Keratinocyte (primary cell): Measurements from ENCODE around the gene C17orf75. TPM values are rescaled to one million over a fixed set of nuclear protein-coding genes. Genes with fewer than 3 reads are reported as not detected.
"Not testable (repeated sequence)": the region's sequence is repeated elsewhere in the genome, so short reads cannot be mapped to it uniquely, and the experiment has no call there.

Experiments
- DNase-seq: peaks from one replicate; pipeline ENCODE4 v3.0.0-alpha.2; 2011; ENCODE audit warnings: low read depth, missing footprints, low spot score
- FAIRE-seq: peaks from 2 replicates; lab custom pipeline; 2011; peaks lifted over from hg19 to GRCh38; lab: Jason Lieb, UNC
- H2AFZ ChIP-seq: 2 replicates; pipeline ENCODE4 v1.6.0; 2012; ENCODE audit warnings: low read length, control low read depth, inconsistent platforms; ENCODE audit not compliant: control insufficient read depth
- H3K27ac ChIP-seq: 2 replicates; pipeline ENCODE4 v1.5.1; 2011; ENCODE audit warnings: low read length; ENCODE audit not compliant: control insufficient read depth, insufficient read depth
- H3K27me3 ChIP-seq: 3 replicates; pipeline ENCODE4 v1.6.0; 2011; ENCODE audit warnings: low read length; ENCODE audit not compliant: control insufficient read depth, insufficient read depth; ENCODE audit errors: extremely low read depth
- H3K36me3 ChIP-seq, 2 experiments: 2 replicates in 1 of 2; 3 replicates in 1 of 2; pipeline ENCODE4 v1.5.1; 2011; ENCODE audit warnings: low read length in 2 of 2, mild to moderate bottlenecking in 1 of 2; ENCODE audit not compliant: control insufficient read depth in 2 of 2, insufficient read depth in 2 of 2; ENCODE audit errors: extremely low read depth in 1 of 2
- H3K4me1 ChIP-seq: 3 replicates; pipeline ENCODE4 v1.5.1; 2011; ENCODE audit warnings: low read length; ENCODE audit not compliant: control insufficient read depth, insufficient read depth; ENCODE audit errors: extremely low read depth
- H3K4me2 ChIP-seq: 3 replicates; pipeline ENCODE4 v1.6.0; 2011; ENCODE audit warnings: low read depth, low read length; ENCODE audit not compliant: control insufficient read depth, insufficient read depth; ENCODE audit errors: extremely low read depth
- H3K4me3 ChIP-seq, 3 experiments: fragments of 200-600 bp in 1 of 3; sonication (generic) in 1 of 3; 2 replicates in 2 of 3; 3 replicates in 1 of 3; pipeline ENCODE4 v1.5.1; 2011 to 2016; ENCODE audit warnings: low read length in 3 of 3, mild to moderate bottlenecking in 3 of 3, control low read depth in 2 of 3, inconsistent platforms in 1 of 3, low read depth in 1 of 3, mixed read lengths in 1 of 3, mixed run types in 1 of 3, moderate library complexity in 1 of 3; ENCODE audit not compliant: control insufficient read depth in 2 of 3, insufficient read depth in 2 of 3; ENCODE audit errors: extremely low read depth in 1 of 3
- H3K79me2 ChIP-seq: 2 replicates; pipeline ENCODE4 v1.6.0; 2012; ENCODE audit warnings: low read length; ENCODE audit not compliant: control insufficient read depth, insufficient read depth
- H3K9ac ChIP-seq: 3 replicates; pipeline ENCODE4 v1.6.0; 2011; ENCODE audit warnings: low read length; ENCODE audit not compliant: control insufficient read depth, insufficient read depth; ENCODE audit errors: extremely low read depth
- H3K9me1 ChIP-seq: 3 replicates; pipeline ENCODE4 v1.6.0; 2011; ENCODE audit warnings: low read length; ENCODE audit not compliant: control insufficient read depth, insufficient read depth; ENCODE audit errors: extremely low read depth
- H3K9me3 ChIP-seq: 2 replicates; pipeline ENCODE4 v1.5.1; 2012; ENCODE audit warnings: low read depth, low read length; ENCODE audit not compliant: control insufficient read depth
- H4K20me1 ChIP-seq: 3 replicates; pipeline ENCODE4 v1.6.0; 2011; ENCODE audit warnings: low read length; ENCODE audit not compliant: control insufficient read depth, insufficient read depth; ENCODE audit errors: extremely low read depth
- EZH2 ChIP-seq: IDR thresholded peaks from one replicate; pipeline ENCODE4 v1.6.1; 2012; ENCODE audit warnings: inconsistent platforms, mild to moderate bottlenecking, low read length, moderate library complexity
- dilution Hi-C: fragments of 300-500 bp; cut with MboI; formaldehyde crosslinking; loops from one replicate; pipeline ENCODE4 v1.7.0; 2020; ENCODE audit warnings: low sequenced_read_pairs; ENCODE audit not compliant: extremely low pct_ligation_motif_present
- polyA plus RNA-seq, 5 experiments: library from polyadenylated mRNA; depleted of rRNA in 3 of 5; stranded (reverse) in 3 of 5; stranded (forward) in 1 of 5; unstranded in 1 of 5; fragments of >200 nt; gene quantifications; 1 replicate in 1 of 5; 2 replicates in 3 of 5; 3 replicates in 1 of 5; pipeline versions ENCODE4 v1.2.1 to v1.2.3, GENCODE V29; 2011 to 2012; ENCODE audit warnings: missing spikeins in 2 of 5, low read depth in 1 of 5, low replicate concordance in 1 of 5
- TF ChIP-seq, protein P1 (sequence below), 3 experiments: IDR thresholded peaks in 1 of 3; conservative IDR thresholded peaks in 1 of 3; optimal IDR thresholded peaks in 1 of 3; 2 replicates in 2 of 3; 3 replicates in 1 of 3; pipeline versions ENCODE3 to v1.5.1; 2011; ENCODE audit warnings: low read length in 3 of 3, mild to moderate bottlenecking in 3 of 3, moderate library complexity in 2 of 3, control low read depth in 1 of 3, inconsistent platforms in 1 of 3; ENCODE audit not compliant: insufficient read depth in 2 of 3; ENCODE audit errors: extremely low read depth in 1 of 3

The C17orf75 gene
- polyA plus RNA-seq, 1 donor (not counting 4 experiments of a cell fraction or from before 2014, with no cell fraction given), result 18.7 TPM

DNA sequence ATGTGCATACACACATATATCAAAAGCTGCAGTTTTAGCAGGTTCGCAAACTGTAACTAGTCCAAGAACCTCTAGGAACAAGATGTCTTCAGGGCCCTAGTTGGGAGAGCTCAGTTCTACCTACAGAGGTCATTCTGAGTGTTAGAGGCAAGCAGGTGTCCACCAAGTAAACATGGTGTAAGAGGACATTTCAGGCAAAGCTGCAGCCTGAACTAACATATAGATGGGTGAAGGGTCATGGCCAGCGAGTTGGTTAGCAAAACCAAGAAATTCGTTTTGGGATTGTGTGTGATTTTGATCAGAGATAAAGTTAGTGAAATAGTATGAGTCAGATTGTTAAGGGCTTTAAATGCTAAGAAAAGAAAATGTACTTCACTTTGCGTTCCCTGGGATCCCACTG, 24.6 kb downstream of the C17orf75 start:
- Histone ChIP-seq H3K27me3 (no peaks in the 10 kb centered on the region), H3K36me3 (no peaks in the 10 kb centered on the region), H3K9ac (no peak overlapping the region), H2AFZ (no peak overlapping the region), H3K9me1 (no peaks in the 10 kb centered on the region), H3K79me2 (no peaks in the 10 kb centered on the region), H4K20me1 (no peaks in the 10 kb centered on the region), H3K4me3 (no peak overlapping the region), H3K4me1 (no peaks in the 10 kb centered on the region), H3K4me2 (no peak overlapping the region), H3K9me3 (no peaks in the 10 kb centered on the region), H3K27ac (no peak overlapping the region)
- FAIRE-seq, result no peak
- TF ChIP-seq, protein P1, sequence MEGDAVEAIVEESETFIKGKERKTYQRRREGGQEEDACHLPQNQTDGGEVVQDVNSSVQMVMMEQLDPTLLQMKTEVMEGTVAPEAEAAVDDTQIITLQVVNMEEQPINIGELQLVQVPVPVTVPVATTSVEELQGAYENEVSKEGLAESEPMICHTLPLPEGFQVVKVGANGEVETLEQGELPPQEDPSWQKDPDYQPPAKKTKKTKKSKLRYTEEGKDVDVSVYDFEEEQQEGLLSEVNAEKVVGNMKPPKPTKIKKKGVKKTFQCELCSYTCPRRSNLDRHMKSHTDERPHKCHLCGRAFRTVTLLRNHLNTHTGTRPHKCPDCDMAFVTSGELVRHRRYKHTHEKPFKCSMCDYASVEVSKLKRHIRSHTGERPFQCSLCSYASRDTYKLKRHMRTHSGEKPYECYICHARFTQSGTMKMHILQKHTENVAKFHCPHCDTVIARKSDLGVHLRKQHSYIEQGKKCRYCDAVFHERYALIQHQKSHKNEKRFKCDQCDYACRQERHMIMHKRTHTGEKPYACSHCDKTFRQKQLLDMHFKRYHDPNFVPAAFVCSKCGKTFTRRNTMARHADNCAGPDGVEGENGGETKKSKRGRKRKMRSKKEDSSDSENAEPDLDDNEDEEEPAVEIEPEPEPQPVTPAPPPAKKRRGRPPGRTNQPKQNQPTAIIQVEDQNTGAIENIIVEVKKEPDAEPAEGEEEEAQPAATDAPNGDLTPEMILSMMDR (optimal IDR thresholded peaks at IDR 0.05 in 1 of 3, IDR thresholded peaks at IDR 0.05 in 1 of 3, conservative IDR thresholded peaks at IDR 0.05 in 1 of 3; ENCODE audit: extremely low read depth in 1 of 3, insufficient read depth in 2 of 3, low read length in 3 of 3), result no peak
- TF ChIP-seq EZH2, result no peak
- DNase-seq, result no peak
- dilution Hi-C loops, result no loop called here

GRCh38 chr17:32316653-32317052, 25.3 kb downstream of the C17orf75 start:
- not testable (repeated sequence) for FAIRE-seq, DNase-seq

DNA sequence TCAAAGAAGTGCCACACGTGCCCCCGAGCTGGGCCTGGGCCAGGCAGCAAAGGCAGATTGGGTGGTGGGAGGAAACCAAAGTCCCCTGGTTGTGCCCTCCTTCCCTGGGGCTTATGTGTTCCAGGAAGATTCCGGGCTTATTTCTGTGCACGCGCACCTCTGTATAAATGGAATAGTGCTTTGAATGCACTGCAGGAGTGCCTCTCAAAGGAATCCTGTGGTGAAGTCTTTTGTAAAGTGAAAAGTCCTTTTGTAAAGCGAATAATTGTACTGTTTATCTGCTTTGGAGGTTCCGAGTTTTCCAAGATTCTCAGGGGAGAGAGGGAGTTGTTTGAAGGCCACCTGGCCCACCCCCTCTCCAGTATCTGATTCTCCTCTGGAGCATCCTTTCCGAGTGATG, 26.8 kb downstream of the C17orf75 start:
- Histone ChIP-seq H3K27ac (no peak overlapping the region), H3K4me3 (no peak overlapping the region), H3K4me1 (no peaks in the 10 kb centered on the region), H3K9me1 (no peaks in the 10 kb centered on the region), H3K9ac (no peak overlapping the region), H3K27me3 (peaks cover 8% of the 10 kb centered on the region), H3K36me3 (no peaks in the 10 kb centered on the region), H2AFZ (no peak overlapping the region), H3K9me3 (no peaks in the 10 kb centered on the region), H3K79me2 (no peaks in the 10 kb centered on the region), H3K4me2 (no peak overlapping the region), H4K20me1 (no peaks in the 10 kb centered on the region)
- dilution Hi-C loops, result no loop called here
- TF ChIP-seq, protein P1 (optimal IDR thresholded peaks at IDR 0.05 in 1 of 3, IDR thresholded peaks at IDR 0.05 in 1 of 3, conservative IDR thresholded peaks at IDR 0.05 in 1 of 3; ENCODE audit: extremely low read depth in 1 of 3, insufficient read depth in 2 of 3, low read length in 3 of 3), result no peak
- TF ChIP-seq EZH2, result no peak
- DNase-seq (no peak), FAIRE-seq (no peak)

More at GRCh38 chr17:32316653-32317052, 25.3 kb downstream of the C17orf75 start:
- H3K4me1 ChIP-seq, H2AFZ ChIP-seq, H3K9ac ChIP-seq, H4K20me1 ChIP-seq, H3K4me3 ChIP-seq, H3K9me3 ChIP-seq, H3K4me2 ChIP-seq, H3K27me3 ChIP-seq, H3K27ac ChIP-seq, H3K79me2 ChIP-seq, H3K9me1 ChIP-seq, dilution Hi-C loops, H3K36me3 ChIP-seq: not testable (repeated sequence)
